Activated T-helper 1 cell treated with anti-CD3 and anti-CD28 coated beads, Interleukin-12 subunit alpha, Interleukin-12 subunit beta, Interleukin-2, Interleukin-4 antibody, amounts not matched to agents 30 ng/mL and 10 ng/mL and 1 ng/mL, durations not matched to agents 14 hours and 24 hours and 36 hours (primary cell): Measurements from ENCODE around the gene NDUFS6. TPM values are rescaled to one million over a fixed set of nuclear protein-coding genes. Genes with fewer than 3 reads are reported as not detected.
"Not testable (repeated sequence)": the region's sequence is repeated elsewhere in the genome, so short reads cannot be mapped to it uniquely, and the experiment has no call there.

ENCODE experiments used
- DNase-seq: peaks from one replicate; pipeline ENCODE4 v3.0.0; 2021; ENCODE audit warnings: low spot score
- H3K27ac Mint-ChIP-seq: one replicate; pipeline ENCODE4 v1.8.0; 2021; ENCODE audit warnings: mild to moderate bottlenecking, mixed read lengths
- H3K27me3 Mint-ChIP-seq: one replicate; pipeline ENCODE4 v1.8.0; 2022; ENCODE audit warnings: mild to moderate bottlenecking, moderate library complexity, mixed read lengths; ENCODE audit not compliant: insufficient read depth
- H3K36me3 Mint-ChIP-seq: one replicate; pipeline ENCODE4 v1.8.0; 2021; ENCODE audit warnings: low read depth, mixed read lengths
- H3K4me1 Mint-ChIP-seq: one replicate; pipeline ENCODE4 v1.8.0; 2021; ENCODE audit warnings: low read depth, mixed read lengths
- H3K4me3 Mint-ChIP-seq: one replicate; pipeline ENCODE4 v1.8.0; 2021; ENCODE audit warnings: mild to moderate bottlenecking, moderate library complexity, mixed read lengths
- H3K9me3 Mint-ChIP-seq: one replicate; pipeline ENCODE4 v1.8.0; 2021; ENCODE audit warnings: mixed read lengths
- intact Hi-C: fragments of 100-400 bp; cut with micrococcal nuclease; formaldehyde crosslinking; loops from one replicate; pipeline ENCODE4 v1.15.1; 2024
- total RNA-seq: library from RNA; stranded (reverse); gene quantifications from 2 replicates; pipeline ENCODE4 v1.2.3, GENCODE V29; 2022

Gene NDUFS6
- total RNA-seq, 1 donor from 2014 or later = 40.3 TPM

DNA sequence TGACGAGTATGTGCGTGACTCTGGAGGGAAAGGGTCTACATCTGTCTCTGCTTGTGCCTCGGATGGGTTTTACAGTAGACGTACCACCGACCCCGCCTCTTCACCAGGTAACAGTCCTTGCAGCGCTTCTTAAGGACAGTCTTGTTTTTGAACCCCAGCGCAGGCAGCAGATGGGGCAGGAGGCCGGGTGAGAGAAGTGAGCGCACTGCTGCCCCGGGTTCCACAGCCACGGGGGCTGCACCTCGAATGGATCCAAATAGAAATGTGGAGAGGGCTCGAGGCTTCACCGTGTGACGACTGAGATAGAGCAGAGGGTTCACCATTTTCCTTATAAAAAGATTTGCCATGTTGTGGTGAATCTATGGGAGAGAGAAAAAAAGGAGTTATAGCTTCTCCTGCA, 2.6 kb upstream of the NDUFS6 start:
- intact Hi-C loops = loop anchor here (10.0 kb wide), 5 partner anchors 164 to 1324 kb away; partner anchors contain the start of genes BRD9, CLPTM1L and TRIP13
- H3K4me1 Mint-ChIP-seq = peaks cover 61% of the 10 kb centered on the region

DNA sequence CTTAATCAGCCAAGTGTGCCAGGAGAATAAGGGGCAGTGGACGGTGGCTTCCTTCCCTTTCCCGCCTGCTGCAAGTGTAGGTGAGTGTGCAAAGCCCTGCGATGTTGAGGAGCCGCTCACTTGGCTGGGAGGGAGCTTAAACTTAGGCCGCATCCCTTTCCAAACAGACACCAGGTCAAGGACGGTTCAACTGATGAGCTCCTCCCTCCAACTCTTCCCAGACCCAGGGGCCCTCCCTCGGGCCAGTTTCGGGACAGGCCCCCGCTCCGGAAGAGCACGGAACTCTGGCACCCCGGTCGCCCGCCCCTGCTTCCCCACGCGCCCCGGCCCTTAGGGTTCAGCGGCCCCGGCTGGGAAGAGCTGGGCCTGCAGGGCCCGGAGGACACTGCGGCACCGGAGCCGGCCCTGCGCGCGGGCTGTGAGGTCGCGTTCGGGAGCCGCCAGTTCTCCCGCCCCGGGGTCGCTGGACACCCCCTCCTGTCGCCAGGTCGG, 2.1 kb upstream of the NDUFS6 start:
- Mint-ChIP-seq H3K4me3 (peak overlapping the region; percentile 98), H3K9me3 (no peaks in the 10 kb centered on the region), H3K36me3 (peaks cover 50% of the 10 kb centered on the region), H3K27ac (peak overlapping the region; percentile 53), H3K4me1 (peaks cover 61% of the 10 kb centered on the region), H3K27me3 (no peaks in the 10 kb centered on the region)
- peak; percentile 20 for DNase-seq
- intact Hi-C loops = loop anchor here (1.0 to 10.0 kb wide), 6 partner anchors 36 to 1324 kb away; partner anchors contain the start of genes BRD9, CLPTM1L and TRIP13

More for the DNA sequence above, 2.6 kb upstream of the NDUFS6 start:
- peaks cover 45% of the 10 kb centered on the region for H3K36me3 Mint-ChIP-seq
- H3K27ac Mint-ChIP-seq = peak overlapping the region; percentile 53
- peak overlapping the region; percentile 78 for H3K4me3 Mint-ChIP-seq
- not testable (repeated sequence) for H3K27me3 Mint-ChIP-seq, H3K9me3 Mint-ChIP-seq, DNase-seq

DNA sequence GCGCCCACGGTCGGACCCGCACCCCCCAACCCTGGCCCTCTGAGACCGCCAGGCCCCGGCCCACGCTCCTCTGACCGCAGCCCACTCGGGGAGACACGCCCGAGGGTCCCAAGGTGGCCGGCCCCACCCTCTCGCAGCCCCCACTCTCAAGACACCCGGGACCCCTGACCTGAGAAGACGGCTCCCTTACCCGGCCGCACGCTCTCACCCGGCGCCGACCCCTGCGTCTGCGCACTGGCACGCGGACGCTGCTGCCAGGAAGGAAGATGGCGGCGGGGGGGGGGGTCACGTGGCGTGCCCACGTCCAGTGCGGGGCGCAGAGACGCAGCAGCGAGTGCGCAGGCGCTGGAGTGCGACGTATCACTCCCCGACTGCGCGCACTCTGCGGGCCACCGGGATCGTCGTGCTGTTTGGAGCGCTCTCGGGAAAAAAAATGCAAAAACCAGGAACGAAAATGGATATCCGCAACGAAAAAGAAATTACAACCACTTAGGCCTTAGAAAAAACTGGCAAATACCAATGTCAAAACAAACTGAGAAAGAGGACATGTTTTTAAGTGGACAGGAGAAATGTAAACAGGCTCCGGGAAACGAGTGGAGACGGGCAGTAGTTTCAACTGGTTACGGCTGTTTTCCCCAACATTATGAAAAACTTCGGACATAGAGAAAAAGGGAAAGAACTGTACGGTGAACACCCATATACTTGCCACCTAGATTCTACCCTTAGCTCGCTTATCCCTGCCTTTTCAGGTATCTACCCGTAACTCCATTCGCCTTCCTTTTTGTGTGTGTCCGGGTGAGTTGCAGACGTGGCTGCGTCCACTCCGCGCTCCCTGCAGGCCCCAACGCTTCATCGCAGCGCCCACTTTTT, 1.4 kb upstream of the NDUFS6 start, which contains the start of gene MRPL36:
Gene MRPL36 (minus strand): TSS at position 236 of the 870 bp plus-strand sequence. CDS start 902 bp downstream, outside the sequence.
- Mint-ChIP-seq H3K27ac (peak within 1 kb of the TSS; percentile 96), H3K4me1 (peaks cover 62% of the 10 kb centered on the region), H3K9me3 (no peaks in the 10 kb centered on the region), H3K36me3 (peaks cover 56% of the 10 kb centered on the region), H3K4me3 (peak within 1 kb of the TSS; percentile 98), H3K27me3 (no peaks in the 10 kb centered on the region)
- DNase-seq = peak; percentile 84
- intact Hi-C loops = loop anchor here (1.0 to 10.0 kb wide), 7 partner anchors 27 to 1325 kb away; partner anchors contain the start of genes BRD9, CLPTM1L and TRIP13

GRCh38 chr5:1800472-1801221, 560 bp upstream of the NDUFS6 start:
- H3K9me3 Mint-ChIP-seq = no peaks in the 10 kb centered on the region
- no peaks in the 10 kb centered on the region for H3K27me3 Mint-ChIP-seq
- peak overlapping the region; percentile 96 for H3K27ac Mint-ChIP-seq
- H3K4me3 Mint-ChIP-seq = peak overlapping the region; percentile 98
- H3K36me3 Mint-ChIP-seq = peaks cover 56% of the 10 kb centered on the region
- peak; percentile 31 for DNase-seq
- H3K4me1 Mint-ChIP-seq = peaks cover 56% of the 10 kb centered on the region
- intact Hi-C loops = loop anchor here (1.0 to 2.0 kb wide), 3 partner anchors 8 to 62 kb away; no protein-coding TSS in a partner anchor

DNA sequence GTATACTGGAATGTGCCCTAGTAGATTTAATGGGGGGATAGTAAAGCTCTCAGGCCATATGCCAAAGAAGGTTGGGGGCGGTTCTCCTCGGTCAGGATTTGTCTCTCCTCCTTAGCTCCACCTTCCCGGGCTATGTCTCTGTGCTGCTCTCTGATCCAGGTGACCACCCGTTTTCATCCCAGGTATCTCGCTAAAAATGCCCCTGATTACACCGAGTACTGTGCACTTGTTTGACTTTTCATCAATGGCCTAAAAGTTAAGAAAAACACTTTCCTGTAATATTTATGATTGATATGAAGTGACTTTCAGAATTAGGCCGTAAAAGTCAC, 724 bp downstream of the NDUFS6 start:
- H3K27ac Mint-ChIP-seq = peak overlapping the region; percentile 96
- intact Hi-C loops = loop anchor here (1.0 to 2.0 kb wide), 3 partner anchors 10 to 64 kb away; no protein-coding TSS in a partner anchor
- H3K4me1 Mint-ChIP-seq = peaks cover 53% of the 10 kb centered on the region
- no peaks in the 10 kb centered on the region for H3K9me3 Mint-ChIP-seq
- H3K36me3 Mint-ChIP-seq = peaks cover 62% of the 10 kb centered on the region
- DNase-seq = no peak
- no peaks in the 10 kb centered on the region for H3K27me3 Mint-ChIP-seq
- H3K4me3 Mint-ChIP-seq = peak overlapping the region; percentile 98

GRCh38 chr5:1803192-1803591, 2.0 kb downstream of the NDUFS6 start:
- no peak for DNase-seq

DNA sequence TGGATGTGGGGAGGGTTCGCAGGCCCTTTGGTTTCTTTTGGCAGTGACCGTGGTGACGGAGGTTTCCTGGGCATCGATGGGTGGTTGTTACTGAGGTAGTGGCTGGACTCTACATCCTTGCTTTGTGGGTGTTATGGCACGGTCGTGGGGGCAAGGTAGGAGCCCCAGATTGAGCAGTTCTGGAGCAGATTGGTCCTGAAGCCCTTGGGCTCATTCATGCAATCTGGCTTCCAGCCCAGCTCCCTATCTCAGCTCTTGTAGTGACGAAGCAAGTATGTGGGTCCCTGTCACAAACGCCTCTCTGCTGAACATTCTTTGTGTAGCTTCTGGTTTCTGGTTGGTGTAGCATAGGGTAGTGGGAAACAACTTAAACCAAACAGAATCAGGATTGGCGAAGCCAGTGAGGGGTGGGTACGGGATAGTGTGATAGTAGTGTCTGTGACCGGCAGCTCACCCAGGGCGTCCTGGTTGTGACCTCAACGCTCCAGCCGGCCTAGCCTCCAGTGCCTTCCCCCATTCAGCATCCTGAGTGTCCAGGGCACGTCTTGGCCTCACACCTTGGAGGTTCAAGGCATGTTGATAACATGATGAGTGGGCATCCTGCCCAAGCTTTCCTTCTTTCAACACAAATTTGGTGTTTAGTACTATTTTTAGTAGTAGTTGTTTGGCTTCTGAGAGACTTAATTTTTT, 2.9 kb downstream of the NDUFS6 start:
- H3K36me3 Mint-ChIP-seq = peaks cover 55% of the 10 kb centered on the region
- peak overlapping the region; percentile 23 for H3K4me3 Mint-ChIP-seq
- H3K27me3 Mint-ChIP-seq = no peaks in the 10 kb centered on the region
- H3K4me1 Mint-ChIP-seq = peaks cover 46% of the 10 kb centered on the region
- intact Hi-C loops = no loop called here
- H3K27ac Mint-ChIP-seq = peak overlapping the region; percentile 13
- no peak for DNase-seq
- no peaks in the 10 kb centered on the region for H3K9me3 Mint-ChIP-seq

More at GRCh38 chr5:1803192-1803591, 2.0 kb downstream of the NDUFS6 start:
- no peaks in the 10 kb centered on the region for H3K27me3 Mint-ChIP-seq
- H3K9me3 Mint-ChIP-seq = no peaks in the 10 kb centered on the region
- peaks cover 57% of the 10 kb centered on the region for H3K36me3 Mint-ChIP-seq
- peaks cover 54% of the 10 kb centered on the region for H3K4me1 Mint-ChIP-seq
- H3K27ac Mint-ChIP-seq = peak overlapping the region; percentile 9
- intact Hi-C loops = no loop called here
- H3K4me3 Mint-ChIP-seq = peak overlapping the region; percentile 58

DNA sequence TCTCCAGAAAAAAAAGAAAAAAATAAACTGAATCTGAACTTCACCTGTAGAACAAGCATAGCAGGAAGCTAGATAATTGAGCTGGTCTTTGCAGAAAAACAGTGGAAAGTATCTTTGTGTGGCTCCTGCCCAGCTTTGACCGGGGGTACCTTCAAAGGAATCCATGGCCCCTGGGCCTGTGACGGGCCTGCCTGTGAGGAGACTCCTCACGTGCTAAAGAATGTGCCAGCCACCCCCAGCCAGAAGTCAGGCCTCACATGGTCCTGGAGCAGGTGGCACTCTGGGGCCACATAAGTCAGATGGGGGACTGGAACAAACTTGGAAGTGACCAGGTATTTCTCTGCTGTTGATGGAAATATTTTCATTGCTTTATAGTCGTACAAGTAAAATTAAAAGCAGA, 4.1 kb downstream of the NDUFS6 start:
- intact Hi-C loops = no loop called here
- Mint-ChIP-seq H3K4me1 (peaks cover 45% of the 10 kb centered on the region), H3K36me3 (peaks cover 53% of the 10 kb centered on the region), H3K4me3 (no peak overlapping the region), H3K27me3 (no peaks in the 10 kb centered on the region), H3K9me3 (no peaks in the 10 kb centered on the region), H3K27ac (no peak overlapping the region)
- no peak for DNase-seq

DNA sequence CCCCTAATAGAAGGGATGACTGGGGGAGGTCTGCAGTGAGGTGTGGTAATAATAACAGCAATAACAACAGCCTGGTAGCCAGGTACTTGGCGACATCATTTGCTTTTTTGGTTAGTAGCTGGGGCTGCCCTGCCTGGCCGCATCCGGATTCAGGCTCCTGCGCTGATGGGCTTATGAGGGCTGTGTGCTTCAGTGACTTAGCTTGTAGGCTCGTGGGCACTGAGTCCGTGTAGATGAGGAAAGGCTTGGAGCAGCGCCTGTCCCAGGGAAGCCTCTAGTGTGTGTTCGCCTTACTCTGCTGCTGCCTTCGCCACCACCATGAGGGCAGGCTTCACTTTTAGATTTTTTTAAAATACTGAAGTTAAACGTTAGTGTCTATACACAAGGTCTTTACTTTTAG, 4.5 kb downstream of the NDUFS6 start:
- H3K27ac Mint-ChIP-seq = peak overlapping the region; percentile 29

GRCh38 chr5:1806199-1806598, 5.0 kb downstream of the NDUFS6 start:
- Mint-ChIP-seq H3K4me3 (no peak overlapping the region), H3K9me3 (no peaks in the 10 kb centered on the region), H3K4me1 (peaks cover 39% of the 10 kb centered on the region), H3K27me3 (no peaks in the 10 kb centered on the region), H3K27ac (no peak overlapping the region), H3K36me3 (peaks cover 58% of the 10 kb centered on the region)
- no peak for DNase-seq
- intact Hi-C loops = no loop called here

More for the DNA sequence above, 4.5 kb downstream of the NDUFS6 start:
- no peak overlapping the region for H3K4me3 Mint-ChIP-seq
- H3K36me3 Mint-ChIP-seq = peaks cover 54% of the 10 kb centered on the region
- no peaks in the 10 kb centered on the region for H3K27me3 Mint-ChIP-seq
- H3K9me3 Mint-ChIP-seq = no peaks in the 10 kb centered on the region
- intact Hi-C loops = no loop called here
- no peak for DNase-seq
- peaks cover 41% of the 10 kb centered on the region for H3K4me1 Mint-ChIP-seq

- Mint-ChIP-seq H3K4me3 (no peak overlapping the region), H3K36me3 (peaks cover 63% of the 10 kb centered on the region), H3K9me3 (no peaks in the 10 kb centered on the region), H3K4me1 (peaks cover 37% of the 10 kb centered on the region), H3K27me3 (no peaks in the 10 kb centered on the region), H3K27ac (no peak overlapping the region)
- no peak for DNase-seq
- intact Hi-C loops = no loop called here
Observed at GRCh38 chr5:1806974-1807373, 5.8 kb downstream of the NDUFS6 start.
